ENCODE measurements around the gene ZNF862.

- TF ChIP-seq POLR2A (IDR thresholded peaks at IDR 0.05), result no peak
- TF ChIP-seq CTCF (IDR thresholded peaks at IDR 0.05), result peak; percentile 44 to 72 (median 50)
These were observed 45.3 kb downstream of the ZNF862 start for GRCh38 chr7:149883452-149883861.
